ENCODE data around the gene RAB4B. TPM values are rescaled to one million over a fixed set of nuclear protein-coding genes. Genes with fewer than 3 reads are reported as not detected.
"Not testable (repeated sequence)": the region's sequence is repeated elsewhere in the genome, so short reads cannot be mapped to it uniquely, and the experiment has no call there.

RAB4B gene
- total RNA-seq, 1 donor from 2014 or later, result 15.2 TPM

GRCh38 chr19:40836754-40837429 lies 58.8 kb downstream of the RAB4B start:
- no peaks in the 10 kb centered on the region for H3K9me3 Mint-ChIP-seq
- H3K4me1 Mint-ChIP-seq, result peaks cover 5% of the 10 kb centered on the region
- TF ChIP-seq, protein P1, sequence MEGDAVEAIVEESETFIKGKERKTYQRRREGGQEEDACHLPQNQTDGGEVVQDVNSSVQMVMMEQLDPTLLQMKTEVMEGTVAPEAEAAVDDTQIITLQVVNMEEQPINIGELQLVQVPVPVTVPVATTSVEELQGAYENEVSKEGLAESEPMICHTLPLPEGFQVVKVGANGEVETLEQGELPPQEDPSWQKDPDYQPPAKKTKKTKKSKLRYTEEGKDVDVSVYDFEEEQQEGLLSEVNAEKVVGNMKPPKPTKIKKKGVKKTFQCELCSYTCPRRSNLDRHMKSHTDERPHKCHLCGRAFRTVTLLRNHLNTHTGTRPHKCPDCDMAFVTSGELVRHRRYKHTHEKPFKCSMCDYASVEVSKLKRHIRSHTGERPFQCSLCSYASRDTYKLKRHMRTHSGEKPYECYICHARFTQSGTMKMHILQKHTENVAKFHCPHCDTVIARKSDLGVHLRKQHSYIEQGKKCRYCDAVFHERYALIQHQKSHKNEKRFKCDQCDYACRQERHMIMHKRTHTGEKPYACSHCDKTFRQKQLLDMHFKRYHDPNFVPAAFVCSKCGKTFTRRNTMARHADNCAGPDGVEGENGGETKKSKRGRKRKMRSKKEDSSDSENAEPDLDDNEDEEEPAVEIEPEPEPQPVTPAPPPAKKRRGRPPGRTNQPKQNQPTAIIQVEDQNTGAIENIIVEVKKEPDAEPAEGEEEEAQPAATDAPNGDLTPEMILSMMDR (conservative IDR thresholded peaks at IDR 0.05), result no peak
- H3K36me3 Mint-ChIP-seq (ENCODE audit: low read depth), result no peaks in the 10 kb centered on the region
- no peak overlapping the region for H3K27ac Mint-ChIP-seq (ENCODE audit: unreplicated experiment)
- peaks cover 36% of the 10 kb centered on the region for H3K27me3 Mint-ChIP-seq (ENCODE audit: low read depth)
- no peak overlapping the region for H3K4me3 Mint-ChIP-seq
- no peak for DNase-seq (ENCODE audit: low read depth, low spot score)

DNA sequence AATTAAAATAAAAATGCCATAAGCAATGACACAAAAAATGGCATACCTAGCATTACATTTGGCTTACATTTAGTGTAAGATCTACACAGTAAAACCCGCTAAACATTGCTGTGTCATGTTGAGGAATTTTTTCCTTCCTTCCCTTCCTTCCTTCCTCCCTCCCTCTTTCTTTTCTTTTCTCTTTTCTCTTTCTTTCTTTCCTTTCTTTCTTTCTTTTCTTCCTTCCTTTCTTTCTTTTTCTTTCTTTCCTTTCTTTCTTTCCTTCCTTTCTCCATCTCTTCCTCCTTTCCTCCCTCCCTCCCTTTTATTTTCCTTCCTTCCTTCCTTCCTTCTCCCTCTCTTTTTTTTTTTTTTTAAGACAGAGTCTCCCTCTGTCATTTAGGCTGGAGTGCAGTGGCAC lies 60.4 kb downstream of the RAB4B start:
- peaks cover 45% of the 10 kb centered on the region for H3K27me3 Mint-ChIP-seq (ENCODE audit: low read depth)
- DNase-seq (ENCODE audit: low read depth, low spot score); H3K36me3 Mint-ChIP-seq (ENCODE audit: low read depth); H3K9me3 Mint-ChIP-seq; H3K27ac Mint-ChIP-seq (ENCODE audit: unreplicated experiment); H3K4me1 Mint-ChIP-seq; H3K4me3 Mint-ChIP-seq: not testable (repeated sequence)

DNA sequence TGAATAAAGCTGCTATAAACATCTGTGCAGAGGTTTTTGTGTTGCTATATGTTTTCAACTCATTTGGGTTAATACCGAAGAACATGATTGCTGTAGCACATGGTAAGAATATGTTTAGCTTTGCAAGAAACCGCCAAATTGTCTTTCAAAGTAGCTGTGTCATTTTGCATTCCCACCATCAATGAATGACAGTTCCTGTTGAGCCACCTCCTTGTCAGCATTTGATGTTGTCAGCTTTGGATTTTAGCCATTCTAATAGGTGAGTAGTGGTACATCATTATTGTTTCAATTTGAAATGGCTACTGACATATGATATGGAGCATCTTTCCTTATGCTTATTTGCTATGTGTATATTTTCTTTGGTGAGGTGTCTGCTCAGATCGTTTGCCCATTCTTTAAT lies 64.0 kb downstream of the RAB4B start:
- H3K27me3 Mint-ChIP-seq (ENCODE audit: low read depth), result peaks cover 69% of the 10 kb centered on the region
- H3K27ac Mint-ChIP-seq (ENCODE audit: unreplicated experiment); H3K4me1 Mint-ChIP-seq; H3K9me3 Mint-ChIP-seq; H3K4me3 Mint-ChIP-seq; H3K36me3 Mint-ChIP-seq (ENCODE audit: low read depth); DNase-seq (ENCODE audit: low read depth, low spot score): not testable (repeated sequence)

DNA sequence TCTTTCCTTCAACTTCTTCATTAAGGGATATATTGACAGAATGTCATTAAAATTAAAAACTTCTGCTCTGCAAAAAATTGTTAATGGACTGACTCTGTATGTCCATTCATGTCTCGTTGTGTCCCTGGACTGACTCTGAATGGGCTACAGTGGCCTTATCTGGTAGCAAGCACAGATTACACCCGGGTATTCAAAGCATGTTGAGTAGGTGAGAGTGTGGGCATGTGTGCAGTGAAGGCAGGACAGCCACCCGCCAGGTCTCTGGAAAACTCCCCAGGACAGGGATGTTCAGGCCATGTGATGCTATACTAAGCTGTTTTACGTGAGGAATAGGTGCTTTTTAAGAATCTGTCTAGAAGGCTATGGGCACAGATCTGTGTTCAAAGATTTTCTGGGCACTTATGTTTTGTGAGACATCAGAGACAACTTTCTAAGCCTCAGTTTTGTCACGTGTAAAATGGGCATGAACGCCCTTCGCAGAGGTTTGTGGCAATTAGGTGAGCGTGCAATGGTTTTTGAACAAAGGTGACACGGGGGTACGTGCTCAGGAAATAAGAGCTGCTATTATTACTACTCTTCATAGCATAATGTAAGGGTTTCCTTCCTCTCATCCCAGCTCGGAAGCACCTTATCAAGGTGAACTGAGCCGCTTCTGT lies 65.1 kb downstream of the RAB4B start:
- not testable (repeated sequence) for H3K4me1 Mint-ChIP-seq; H3K9me3 Mint-ChIP-seq; H3K4me3 Mint-ChIP-seq; H3K27ac Mint-ChIP-seq (ENCODE audit: unreplicated experiment); DNase-seq (ENCODE audit: low read depth, low spot score); H3K36me3 Mint-ChIP-seq (ENCODE audit: low read depth)
- peaks cover 77% of the 10 kb centered on the region for H3K27me3 Mint-ChIP-seq (ENCODE audit: low read depth)

- DNase-seq (ENCODE audit: low read depth, low spot score); H3K4me1 Mint-ChIP-seq; H3K4me3 Mint-ChIP-seq; H3K9me3 Mint-ChIP-seq; H3K27ac Mint-ChIP-seq (ENCODE audit: unreplicated experiment); H3K36me3 Mint-ChIP-seq (ENCODE audit: low read depth): not testable (repeated sequence)
- H3K27me3 Mint-ChIP-seq (ENCODE audit: low read depth), result peaks cover 81% of the 10 kb centered on the region
These were observed 65.6 kb downstream of the RAB4B start for GRCh38 chr19:40843653-40844052.

Other genes starting within 250 kb of the RAB4B start
- gene SHKBP1, start 201.4 kb upstream of the RAB4B start, total RNA-seq, result 72.0 and 76.3 TPM in 2 replicates
- 125 TPM in 2 replicates for gene LTBP4, start 176.9 kb upstream of the RAB4B start, total RNA-seq
- 21.4 and 26.8 TPM in 2 replicates for gene NUMBL, start 87.6 kb upstream of the RAB4B start, total RNA-seq
- 41.1 and 45.1 TPM in 2 replicates for gene COQ8B, start 61.4 kb upstream of the RAB4B start, total RNA-seq
- gene ITPKC, start 61.1 kb upstream of the RAB4B start, total RNA-seq, result 12.8 and 13.9 TPM in 2 replicates
- 22.7 and 25.1 TPM in 2 replicates for gene ACTMAP, start 27.8 kb upstream of the RAB4B start, total RNA-seq
- gene SNRPA, start 27.0 kb upstream of the RAB4B start, total RNA-seq, result 213 and 214 TPM in 2 replicates
- 6.9 and 9.9 TPM in 2 replicates for gene MIA, start 2.7 kb upstream of the RAB4B start, total RNA-seq
- gene EGLN2, start 20.9 kb downstream of the RAB4B start, total RNA-seq, result 109 and 113 TPM in 2 replicates
- not detected in 2 replicates for gene CYP2A6, start 72.2 kb downstream of the RAB4B start, total RNA-seq
- gene CYP2A7, start 104.0 kb downstream of the RAB4B start, total RNA-seq, result not detected in 2 replicates
- gene CYP2B6, start 213.0 kb downstream of the RAB4B start, total RNA-seq, result not detected in 2 replicates